Dedifferentiated amniotic fluid mesenchymal stem cell (primary cell): ENCODE measurements around the gene CSKMT.
"Not testable (repeated sequence)": the region's sequence is repeated elsewhere in the genome, so short reads cannot be mapped to it uniquely, and the experiment has no call there.

Experiments
- DNase-seq: peaks from one replicate; pipeline ENCODE4 v3.0.0-alpha.2; 2016; ENCODE audit errors: extremely low spot score

CSKMT gene, protein sequence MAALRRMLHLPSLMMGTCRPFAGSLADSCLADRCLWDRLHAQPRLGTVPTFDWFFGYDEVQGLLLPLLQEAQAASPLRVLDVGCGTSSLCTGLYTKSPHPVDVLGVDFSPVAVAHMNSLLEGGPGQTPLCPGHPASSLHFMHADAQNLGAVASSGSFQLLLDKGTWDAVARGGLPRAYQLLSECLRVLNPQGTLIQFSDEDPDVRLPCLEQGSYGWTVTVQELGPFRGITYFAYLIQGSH

DNA sequence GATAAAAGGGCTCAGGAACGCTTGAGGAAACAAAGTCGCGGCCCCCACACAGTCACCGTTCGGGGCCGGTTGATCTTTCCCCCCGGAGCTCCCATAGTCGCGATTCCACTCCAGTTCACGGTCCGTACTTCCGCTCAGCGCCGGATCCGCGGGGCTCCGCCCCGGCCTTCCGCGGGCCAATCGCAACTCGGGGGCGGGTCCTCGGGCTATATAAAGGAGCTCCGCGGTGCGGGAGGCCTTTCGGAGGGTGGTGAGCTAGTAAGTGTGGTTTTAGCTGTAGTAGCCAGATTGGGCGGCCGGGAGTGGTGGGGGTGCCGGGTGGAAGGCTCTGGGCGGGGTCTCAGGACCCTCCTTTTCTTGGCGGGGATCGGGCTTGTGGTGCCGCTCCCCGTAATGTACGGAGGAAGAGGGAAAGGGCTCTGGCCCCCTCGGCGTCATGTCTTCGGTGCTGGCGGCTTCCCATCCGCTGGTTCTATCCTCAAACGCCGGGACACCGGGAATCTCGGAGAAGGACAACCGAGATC, at the start of gene CSKMT, which contains the start of gene C11orf98:
TSS of gene CSKMT (plus strand) at position 238 of the 524 bp plus-strand sequence. CDS start 568 bp downstream, outside the sequence.
TSS of gene C11orf98 (minus strand) at position 136 of the 524 bp plus-strand sequence. CDS start at position 95, 41 bp downstream.
- peak; percentile 92 for DNase-seq

DNA sequence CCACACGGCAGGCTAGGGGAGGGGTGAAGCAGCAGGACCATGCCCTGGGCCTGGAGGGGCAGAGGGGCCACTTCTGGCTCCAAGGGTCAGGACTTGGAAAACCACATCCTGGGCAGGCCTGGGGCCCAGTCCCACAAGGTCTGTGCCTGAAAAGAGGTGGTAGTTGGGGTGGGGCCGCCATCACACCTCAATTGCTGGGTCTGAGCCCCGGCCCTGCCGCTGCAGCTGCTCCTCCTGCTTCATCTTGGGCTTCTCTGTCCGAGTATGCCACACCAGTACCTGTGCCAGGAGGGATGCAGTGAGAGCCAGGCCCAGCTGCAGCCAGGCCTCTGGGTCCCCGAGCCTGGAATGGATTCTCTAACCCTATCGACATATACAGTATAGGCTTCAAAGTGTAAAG, 49.6 kb upstream of the CSKMT start:
- no peak for DNase-seq

DNA sequence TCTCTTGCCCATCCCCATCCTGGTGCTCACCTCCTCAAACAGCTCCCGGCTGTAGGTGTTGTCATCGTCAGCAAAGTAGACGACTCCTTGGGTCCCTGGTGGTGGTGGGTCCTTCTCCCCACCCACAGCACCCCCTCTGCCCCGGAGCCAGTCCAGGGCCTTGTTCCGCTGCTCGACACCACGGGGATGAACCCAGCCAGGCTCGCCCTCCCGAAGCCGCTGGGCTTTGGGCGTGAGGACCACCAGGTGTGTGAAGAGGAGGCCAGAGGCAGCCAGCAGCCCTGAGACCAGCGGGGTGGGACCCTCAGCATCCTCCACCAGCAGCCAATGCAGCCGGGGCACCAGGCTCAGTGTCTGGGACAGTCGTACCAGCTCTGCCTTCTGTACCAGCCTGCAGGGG, 48.2 kb upstream of the CSKMT start:
- DNase-seq, result not testable (repeated sequence)

DNA sequence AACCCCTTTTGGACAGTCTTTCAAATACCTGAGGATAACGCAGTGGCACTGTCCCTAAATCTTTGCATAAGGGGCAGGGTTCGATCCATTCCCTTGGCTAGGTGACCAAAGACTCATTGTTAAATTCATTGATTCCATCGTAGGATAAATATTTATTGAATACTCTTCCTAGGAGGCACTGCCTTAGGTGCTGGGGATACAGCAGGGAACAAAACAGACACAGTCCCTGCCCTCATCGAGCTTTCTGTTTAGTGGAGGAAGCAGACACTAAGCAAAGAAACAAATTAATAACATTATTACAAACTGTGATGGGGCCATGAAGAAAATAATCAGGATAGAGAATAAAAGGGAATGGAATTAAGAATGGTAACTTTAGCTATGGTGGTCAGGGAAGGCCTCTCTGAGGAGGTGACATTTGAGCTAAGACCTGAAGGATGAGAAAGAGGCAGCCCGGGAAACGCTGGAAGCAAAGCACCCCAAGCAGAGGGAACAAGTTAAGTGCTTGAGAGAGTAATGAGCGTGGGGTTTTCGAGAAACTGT, 44.0 kb upstream of the CSKMT start:
- no peak for DNase-seq

DNA sequence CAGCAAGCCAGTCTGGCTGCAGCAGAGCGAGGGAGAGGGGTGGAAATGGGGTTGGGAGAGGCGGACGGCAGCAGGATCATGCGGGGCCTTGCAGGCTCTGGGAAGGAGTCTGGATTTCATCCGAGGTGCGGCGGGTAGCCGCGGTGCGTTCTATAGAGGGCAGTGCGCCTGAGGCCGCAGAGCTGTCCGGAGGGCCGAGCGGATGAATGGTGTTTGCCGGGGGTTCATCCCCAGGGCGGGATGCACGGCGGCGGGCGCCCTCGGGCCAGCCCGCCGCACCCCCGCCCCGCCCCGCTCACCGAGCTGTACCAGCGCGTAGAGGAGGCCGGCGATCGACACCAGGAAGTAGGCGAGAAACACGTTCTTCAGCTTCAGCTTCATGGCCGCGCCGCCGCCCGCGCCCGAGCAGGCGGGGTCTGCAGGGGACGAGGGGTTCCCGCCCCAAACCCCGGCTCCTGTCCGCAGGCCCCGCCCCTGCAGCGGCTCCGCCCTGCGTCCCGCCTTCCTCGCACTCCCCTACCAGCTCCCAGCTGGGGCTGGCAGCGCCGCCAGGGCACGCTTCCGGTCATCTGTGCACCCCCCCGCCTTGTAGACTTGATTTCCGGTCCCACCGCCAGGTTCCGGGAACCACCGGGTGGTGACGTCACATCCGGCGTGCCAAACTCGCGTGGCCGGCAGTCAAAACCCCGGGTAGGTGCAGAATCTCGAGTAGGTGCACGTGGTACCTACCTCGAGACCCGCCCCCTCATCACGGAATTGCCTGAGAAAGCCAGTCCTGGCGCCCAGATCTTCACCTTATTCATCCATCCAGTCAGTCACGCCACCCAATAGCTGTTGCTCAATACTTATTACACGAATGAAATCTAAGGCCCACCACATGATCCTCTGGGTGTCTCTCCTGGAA, 43.3 kb upstream of the CSKMT start, which contains the start of gene B3GAT3:
TSS of gene B3GAT3 (minus strand) at position 420 of the 904 bp plus-strand sequence. CDS start at position 381, 39 bp downstream.
- DNase-seq, result peak; percentile 96

DNA sequence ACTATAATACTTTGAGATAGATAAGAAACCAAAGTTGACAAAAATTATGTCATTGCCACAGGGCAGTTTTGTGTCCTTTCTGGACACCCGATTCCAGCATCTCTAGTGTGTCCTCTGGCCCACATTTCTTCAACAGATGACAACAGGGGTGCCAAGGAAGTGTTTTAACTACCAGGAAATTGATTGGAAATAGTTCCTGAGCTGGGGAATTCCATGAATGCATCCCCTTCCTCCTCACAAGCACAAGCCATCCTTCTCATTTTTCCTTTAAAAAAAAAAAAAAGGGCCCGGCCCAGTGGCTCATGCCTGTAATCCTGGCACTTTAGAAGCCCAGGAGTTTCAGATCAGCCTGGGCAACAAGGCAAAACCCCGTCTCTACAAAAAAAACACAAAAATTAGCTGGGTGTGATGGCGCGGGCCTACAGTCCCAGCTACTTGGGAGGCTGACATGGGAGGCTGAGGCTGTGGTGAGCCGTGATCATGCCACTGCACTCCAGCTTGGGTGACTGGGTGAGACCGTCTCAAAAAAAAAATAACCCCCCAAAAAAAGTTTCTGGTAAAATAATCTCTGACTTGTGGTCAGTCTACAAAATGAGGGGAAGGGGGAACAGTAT, 42.5 kb upstream of the CSKMT start:
- DNase-seq, result no peak

DNA sequence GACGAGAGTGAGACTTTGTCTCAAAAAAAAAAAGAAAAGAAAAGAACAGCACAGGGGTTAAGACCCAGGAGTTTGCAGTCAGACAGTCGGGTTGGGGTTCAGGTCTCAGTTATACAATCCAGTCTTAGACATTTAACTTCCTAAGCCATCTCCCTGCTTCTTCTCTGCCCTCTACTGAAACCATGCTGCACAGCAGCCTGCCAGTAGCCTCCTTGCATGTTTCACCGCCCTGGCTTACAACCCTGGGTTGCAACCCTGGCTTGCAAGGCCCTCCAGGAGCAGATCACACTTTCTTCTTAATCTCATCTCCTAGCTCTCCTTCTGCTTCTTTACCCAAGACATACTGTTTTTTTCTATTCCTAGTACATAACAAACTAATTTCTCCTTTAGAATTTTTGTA, 37.4 kb upstream of the CSKMT start:
- no peak for DNase-seq

DNA sequence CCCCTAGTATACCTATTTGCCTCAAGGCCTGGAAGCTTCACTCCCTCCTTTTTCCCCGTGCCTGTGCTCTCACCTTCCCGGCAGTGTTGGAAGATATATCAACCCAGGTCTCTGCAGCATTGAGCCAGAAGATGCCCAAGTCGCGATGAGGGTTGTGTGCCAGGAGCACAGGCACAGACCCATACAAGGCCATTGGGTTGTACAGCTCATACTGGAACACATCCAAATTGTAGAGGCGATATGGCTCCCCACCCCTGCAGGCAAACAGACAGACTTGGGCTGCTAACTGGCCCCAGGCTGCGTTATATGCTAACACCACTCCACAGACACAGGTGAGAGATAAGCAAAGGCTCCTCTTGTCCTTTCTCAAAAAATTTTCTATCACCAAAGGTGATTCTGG, 32.6 kb upstream of the CSKMT start:
- DNase-seq, result no peak

DNA sequence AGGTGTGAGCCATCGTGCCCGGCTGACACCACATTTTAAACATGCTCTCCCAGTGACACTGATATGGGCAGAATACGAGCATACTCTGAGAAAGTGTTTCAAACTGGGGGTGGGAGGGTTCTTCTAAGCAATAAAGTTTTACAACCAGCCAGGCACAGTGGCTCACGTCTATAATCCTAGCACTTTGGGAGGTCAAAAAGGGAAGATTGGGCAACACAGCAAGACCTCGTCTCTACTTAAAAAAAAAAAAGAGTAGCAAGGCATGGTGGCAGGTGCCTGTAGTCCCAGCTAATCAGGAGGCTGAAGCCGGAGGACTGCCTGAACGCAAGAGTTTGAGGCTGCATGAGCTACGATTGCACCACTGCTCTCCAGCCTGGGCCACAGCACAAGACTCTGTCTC, 20.9 kb upstream of the CSKMT start:
- no peak for DNase-seq

DNA sequence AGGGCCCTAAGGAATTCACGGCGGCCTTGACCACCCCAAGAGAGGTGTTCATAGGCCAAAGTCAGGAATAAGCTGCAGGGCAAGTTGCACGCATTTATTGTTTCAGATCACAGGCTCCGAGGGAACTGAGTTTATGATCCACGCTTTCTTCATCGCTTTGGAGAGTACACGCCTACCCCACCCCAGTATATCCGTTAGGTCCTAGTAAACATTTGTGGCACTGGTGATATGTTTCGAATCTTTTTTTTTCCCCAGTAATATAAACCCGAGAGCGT, 19.5 kb upstream of the CSKMT start:
- DNase-seq, result no peak

DNA sequence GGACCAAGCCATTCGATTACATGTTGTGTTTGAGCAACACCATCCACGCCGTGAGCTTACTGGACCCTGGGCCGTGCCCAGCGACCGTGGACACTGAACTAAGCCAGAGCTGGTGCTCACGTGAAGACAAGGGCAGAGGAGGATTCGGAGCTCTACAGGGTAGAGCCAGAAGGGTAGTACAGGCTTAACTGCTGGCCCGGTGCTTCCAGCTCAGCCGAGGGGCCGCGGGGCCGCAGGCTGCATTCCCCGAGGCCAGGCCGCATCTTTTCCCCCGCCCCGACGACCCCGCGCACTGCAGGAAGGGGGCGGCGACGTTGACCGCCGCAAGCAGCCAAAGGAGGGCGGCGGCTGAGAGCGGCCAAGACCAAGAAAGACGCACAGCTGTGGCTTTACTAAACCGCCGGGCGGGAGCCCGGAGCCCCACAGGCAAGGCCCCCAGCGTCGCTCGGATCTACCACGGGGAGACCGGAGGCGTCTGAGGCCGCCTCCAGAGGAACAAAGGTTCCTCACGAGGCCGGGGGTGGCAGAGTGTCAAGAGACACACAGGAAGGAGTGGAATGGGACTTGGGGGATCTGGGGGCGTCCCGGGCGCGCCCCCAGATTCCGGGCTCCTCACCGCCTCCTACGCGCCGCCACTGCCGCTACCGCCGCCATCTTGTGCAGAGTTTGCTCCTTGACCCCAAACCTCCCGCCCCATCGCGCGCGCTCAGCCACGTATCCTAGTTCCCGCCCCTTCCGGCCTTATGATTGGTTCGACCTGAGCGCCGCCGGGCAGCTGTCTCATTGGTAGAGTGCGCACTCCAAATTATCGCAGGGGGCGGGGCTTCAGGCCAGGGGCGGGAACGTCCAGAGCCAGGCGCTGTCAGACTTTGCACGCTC, 18.9 kb upstream of the CSKMT start, which contains the start of gene GANAB:
TSS of gene GANAB (minus strand) at position 668 of the 879 bp plus-strand sequence. CDS start at position 654, 14 bp downstream.
- peak; percentile 99 for DNase-seq

DNA sequence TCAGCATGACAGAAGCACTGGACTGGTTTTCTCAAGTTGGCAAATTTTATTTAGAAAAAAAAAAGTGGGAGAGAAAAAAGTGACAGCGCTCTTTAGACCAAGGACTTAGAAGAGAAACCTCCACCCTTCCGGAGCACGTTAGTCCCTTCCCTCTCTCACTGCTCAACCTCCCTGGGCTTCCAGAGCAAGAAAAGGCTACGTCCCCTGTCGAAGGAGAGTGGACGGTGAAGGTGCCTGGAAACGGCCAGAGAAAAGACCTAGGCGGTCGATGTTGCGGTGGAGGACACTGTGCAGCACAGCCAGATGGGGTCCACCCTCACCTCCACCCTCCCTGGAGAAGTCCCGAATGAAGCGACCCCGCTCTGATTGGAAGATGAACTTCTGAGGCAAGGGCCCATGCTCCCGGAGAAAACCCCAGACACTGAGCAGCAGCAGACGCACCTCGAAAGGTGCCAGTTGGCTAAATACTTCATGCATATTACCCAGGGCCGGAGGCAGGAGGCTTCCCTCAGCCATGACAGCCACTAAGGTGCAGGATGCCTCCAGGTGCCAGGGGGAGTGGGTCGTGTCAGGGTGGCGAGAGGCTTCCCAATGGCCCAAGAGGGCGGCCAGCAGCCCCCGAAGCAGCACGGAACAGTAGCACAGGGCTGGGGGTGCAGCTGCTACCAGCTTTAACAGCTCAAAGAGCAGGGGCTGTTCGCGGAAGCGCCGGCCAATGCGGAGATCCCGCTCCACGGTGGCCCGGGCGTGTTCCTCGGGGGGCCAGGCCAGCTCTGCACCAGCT, 18.1 kb upstream of the CSKMT start:
- DNase-seq, result no peak

DNA sequence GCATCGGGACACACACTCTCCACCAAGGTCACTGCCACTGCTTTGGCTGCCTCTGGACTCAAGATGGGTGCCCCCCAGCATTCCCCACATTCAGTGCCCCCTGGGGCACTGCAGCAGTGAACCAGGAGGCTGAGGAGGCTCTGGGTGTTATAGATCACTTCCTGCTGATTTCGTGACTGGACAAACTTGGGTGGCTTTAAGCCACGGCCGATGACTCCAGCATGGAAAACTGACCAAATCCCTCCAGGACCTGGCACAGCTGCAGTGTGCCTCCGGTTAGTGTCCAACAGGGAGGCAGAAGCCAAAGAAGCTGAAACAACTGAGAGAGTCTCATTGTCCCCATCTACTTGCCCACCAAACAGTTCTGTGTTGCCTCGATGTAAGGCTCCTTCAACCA, 17.5 kb upstream of the CSKMT start:
- no peak for DNase-seq

DNA sequence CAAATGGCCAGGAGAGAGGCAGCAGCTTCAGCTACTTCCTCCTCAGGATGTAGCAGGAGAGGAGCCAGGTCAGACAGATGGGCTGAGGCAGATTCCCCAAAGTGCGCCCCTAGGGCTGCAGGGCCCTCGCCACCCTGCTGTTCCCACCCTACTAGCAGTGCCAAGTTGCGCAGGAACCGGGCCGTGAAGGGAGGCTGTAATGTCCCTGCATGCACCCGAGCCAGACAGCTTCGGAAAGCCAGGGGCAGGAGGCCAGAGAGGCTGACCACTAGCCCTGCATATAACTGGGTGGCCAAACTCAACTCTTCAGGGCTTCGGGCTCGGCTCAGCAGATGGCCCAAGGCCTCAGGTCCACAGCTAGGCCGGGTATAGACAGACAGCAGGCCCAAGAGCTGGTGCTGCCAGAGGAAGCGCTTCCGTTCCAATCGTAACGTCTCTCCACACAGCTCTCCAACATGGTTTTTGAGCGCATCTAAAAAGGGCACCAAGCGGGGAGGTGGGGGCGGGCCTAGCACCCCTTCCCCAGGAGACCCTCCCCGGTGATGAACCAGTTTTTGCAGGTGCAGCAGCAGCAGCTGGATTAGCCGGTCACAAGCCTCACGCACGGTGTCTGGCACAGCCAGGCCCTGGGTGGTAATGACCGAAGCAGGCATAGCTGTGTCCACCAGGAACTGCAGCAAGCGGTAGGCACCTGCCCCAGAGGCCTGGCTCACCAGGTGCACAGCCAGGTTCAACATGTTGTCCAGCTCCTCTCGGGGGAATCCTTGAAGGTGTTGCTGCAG, 16.7 kb upstream of the CSKMT start:
- DNase-seq, result no peak

DNA sequence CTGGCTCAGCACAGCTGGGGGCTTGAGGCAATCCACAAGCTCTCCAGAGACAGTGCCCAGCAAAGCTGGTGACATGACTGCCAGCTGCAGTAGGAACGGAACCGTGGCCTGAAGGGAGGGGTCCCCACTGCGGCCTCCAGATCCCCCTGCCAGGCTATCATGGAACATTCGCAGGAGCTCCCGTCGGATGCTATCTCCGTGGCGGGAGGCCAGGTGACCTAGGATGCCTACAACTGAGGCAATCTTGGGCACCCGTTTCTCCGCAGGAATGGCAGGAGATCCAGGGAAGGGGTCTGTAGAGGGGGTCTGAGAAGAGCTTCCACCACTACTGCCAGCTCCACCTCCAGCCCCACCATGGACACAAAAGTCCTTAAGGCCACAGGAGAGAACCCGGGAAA, 16.1 kb upstream of the CSKMT start:
- DNase-seq, result no peak

DNA sequence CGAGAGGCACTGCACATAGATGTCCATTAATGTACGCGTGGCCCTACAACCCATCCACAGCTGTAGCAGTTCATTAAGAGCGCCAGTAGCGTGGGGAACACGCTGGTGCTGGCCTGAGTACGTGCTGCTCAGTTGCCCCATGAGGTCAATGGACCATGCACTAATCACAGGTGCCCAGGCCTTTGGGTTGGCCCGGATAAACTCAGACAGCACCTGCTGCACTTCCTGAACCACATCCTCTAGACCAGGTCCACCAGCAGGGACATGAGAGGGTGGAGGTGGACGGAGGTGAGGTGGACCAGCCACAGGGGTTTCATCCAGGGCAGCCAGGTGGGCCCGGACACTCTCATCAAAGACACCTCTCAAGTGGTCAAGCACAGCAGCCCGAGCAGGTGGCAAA, 15.6 kb upstream of the CSKMT start:
- no peak for DNase-seq

DNA sequence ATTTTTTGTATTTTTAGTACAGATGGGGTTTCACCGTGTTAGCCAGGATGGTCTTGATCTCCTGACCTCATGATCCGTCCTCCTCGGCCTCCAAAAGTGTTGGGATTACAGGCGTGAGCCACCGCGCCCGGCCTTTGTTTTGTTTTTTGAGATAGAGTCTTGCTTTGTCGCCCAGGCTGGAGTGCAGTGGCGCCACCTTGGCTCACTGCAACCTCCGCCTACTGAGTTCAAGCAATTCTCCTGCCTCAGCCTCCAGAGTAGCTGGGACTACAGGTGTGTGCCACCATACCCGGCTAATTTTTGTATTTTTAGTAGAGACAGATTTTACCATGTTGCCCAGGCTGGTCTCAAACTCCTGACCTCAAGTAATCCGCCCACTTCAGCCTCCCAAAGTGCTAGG, 14.8 kb upstream of the CSKMT start:
- not testable (repeated sequence) for DNase-seq

DNA sequence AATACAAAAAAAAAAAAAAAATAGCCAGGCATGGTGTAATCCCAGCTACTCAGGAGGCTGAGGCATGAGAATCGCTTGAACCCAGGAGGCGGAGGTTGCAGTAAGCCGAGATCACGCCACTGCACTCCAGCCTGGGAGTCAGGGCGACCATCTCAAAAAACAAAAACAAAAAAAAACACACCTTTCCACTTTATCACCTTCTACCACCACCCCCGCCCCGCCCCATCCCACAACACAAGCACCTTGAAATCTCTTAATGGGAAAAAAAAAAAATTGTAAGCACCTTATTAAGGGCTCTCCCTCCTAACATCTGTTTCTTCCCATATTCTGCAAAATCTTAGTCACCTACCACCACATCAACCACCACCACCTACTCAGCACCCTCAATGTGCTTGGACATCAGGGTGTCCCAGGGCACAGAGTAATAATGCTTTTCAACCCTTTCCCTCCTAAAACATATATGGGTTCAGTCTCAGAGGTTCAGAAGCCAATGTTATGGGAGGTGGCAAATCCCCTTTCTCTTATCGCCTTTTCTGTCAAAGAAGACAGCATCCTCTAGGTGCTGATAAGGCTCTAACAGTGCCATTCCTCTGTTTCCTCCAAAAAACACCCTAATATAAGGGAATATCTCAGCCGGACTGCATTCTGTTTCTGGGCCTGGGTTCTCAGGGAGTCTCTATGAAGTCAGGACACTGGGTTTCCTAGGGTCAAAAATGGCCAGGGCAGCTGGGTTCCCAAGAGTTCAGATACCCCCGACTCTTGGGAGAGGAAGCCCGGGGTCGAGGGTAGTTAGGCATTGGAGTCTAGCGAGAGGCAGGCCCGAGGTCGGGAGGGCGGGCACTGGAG, 12.7 kb upstream of the CSKMT start:
- DNase-seq, result no peak
